ENCODE results near the gene PSTPIP1. TPM values are rescaled to one million over a fixed set of nuclear protein-coding genes. Genes with fewer than 3 reads are reported as not detected.
A peak's percentile ranks its signal among the peaks of the same experiment; 100 is the strongest.

PSTPIP1 gene
- total RNA-seq, 1 experiment from 2014 or later, result not detected

DNA sequence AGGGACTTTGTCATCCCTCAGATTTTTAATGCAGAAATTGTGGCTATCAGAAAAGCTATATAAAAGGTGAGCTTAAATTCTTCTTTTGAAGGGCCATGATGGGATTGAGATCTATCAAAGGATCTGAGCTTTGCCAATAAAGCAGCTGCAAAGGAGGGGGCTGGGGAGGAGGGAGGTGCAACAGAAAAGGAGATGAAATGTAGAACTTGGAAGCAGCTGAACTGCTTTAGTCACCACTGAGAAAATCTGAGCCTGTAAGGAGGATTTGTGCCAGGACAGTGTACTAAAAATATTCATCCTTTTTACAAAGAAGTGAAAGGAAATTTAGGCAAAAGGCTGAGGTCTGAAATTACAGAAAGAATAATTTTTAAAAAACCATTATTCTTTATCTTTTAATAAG, 65.6 kb downstream of the PSTPIP1 start:
- Histone ChIP-seq H4K20me1 (ENCODE audit: low read length) (peaks cover 3% of the 10 kb centered on the region; the same call in 1 of the 2 replicates), H3K4me1 (ENCODE audit: insufficient read depth, low read length) (peaks cover 47% of the 10 kb centered on the region), H3K4me3 (ENCODE audit: low read length) (no peak overlapping the region), H3K9ac (ENCODE audit: low read length) (no peak overlapping the region), H3K9me2 (replicated peaks; ENCODE audit: low read length) (no peaks in the 10 kb centered on the region), H3K27ac (ENCODE audit: low read length) (no peak overlapping the region), H3K27me3 (ENCODE audit: low read length) (no peaks in the 10 kb centered on the region), H3K4me2 (ENCODE audit: low read length) (no peak overlapping the region), H3F3A (ENCODE audit: low read length, unreplicated experiment) (peaks cover 10% of the 10 kb centered on the region), H3K9me3 (ENCODE audit: low read length) (no peaks in the 10 kb centered on the region), H2AFZ (ENCODE audit: low read length) (no peak overlapping the region), H3K79me2 (ENCODE audit: low read length) (peaks cover 78% of the 10 kb centered on the region), H3K36me3 (ENCODE audit: low read depth, low read length) (0 out of 2 replicates have a peak, but pooled peaks cover under 1% of the 10 kb centered on the region)
- DNase-seq (no peak), ATAC-seq (no peak)
- intact Hi-C loops (cut with micrococcal nuclease), result loop anchor here (10.0 kb wide), 1 partner anchor 354 kb away; no protein-coding TSS in a partner anchor
- no TSS peak for BruUV-seq (replicated peaks)
- CTCF ChIA-PET, result no interaction called here
- TF ChIP-seq EZH2phosphoT487 (IDR thresholded peaks at IDR 0.05; ENCODE audit: borderline replicate concordance, low read length) (no peak), EZH2 (IDR thresholded peaks at IDR 0.05; ENCODE audit: low read length, unreplicated experiment) (no peak)
- TF ChIP-seq, protein P1, sequence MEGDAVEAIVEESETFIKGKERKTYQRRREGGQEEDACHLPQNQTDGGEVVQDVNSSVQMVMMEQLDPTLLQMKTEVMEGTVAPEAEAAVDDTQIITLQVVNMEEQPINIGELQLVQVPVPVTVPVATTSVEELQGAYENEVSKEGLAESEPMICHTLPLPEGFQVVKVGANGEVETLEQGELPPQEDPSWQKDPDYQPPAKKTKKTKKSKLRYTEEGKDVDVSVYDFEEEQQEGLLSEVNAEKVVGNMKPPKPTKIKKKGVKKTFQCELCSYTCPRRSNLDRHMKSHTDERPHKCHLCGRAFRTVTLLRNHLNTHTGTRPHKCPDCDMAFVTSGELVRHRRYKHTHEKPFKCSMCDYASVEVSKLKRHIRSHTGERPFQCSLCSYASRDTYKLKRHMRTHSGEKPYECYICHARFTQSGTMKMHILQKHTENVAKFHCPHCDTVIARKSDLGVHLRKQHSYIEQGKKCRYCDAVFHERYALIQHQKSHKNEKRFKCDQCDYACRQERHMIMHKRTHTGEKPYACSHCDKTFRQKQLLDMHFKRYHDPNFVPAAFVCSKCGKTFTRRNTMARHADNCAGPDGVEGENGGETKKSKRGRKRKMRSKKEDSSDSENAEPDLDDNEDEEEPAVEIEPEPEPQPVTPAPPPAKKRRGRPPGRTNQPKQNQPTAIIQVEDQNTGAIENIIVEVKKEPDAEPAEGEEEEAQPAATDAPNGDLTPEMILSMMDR (conservative IDR thresholded peaks at IDR 0.05; ENCODE audit: low read depth, low read length), result no peak
- POLR2A ChIA-PET (ENCODE audit: unreplicated experiment), result interaction anchor here (0.6 kb wide), 1 partner anchor 11 kb away, joined by 4 read pairs; the partner anchor contains the start of gene TSPAN3

DNA sequence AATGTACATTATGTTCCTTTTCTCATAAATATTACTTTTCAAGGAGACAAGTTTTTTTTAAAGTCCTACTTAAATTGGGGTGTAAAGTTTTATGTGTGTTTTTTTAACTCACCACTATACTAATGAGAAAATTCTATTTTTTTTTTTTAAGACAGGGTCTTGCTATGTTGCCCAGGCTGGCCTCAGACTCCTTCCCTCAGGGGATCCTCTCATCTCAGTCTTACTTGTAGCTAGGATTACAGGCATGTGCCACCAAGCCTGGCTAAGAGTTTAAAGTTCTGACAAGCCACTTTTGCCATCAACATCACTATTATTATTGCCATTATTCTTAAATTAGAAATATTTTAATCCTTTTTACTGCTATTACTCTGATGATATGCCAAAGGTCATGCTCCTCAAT, 68.3 kb downstream of the PSTPIP1 start:
- TF ChIP-seq, protein P1 (conservative IDR thresholded peaks at IDR 0.05; ENCODE audit: low read depth, low read length), result no peak
- TF ChIP-seq EZH2 (IDR thresholded peaks at IDR 0.05; ENCODE audit: low read length, unreplicated experiment) (no peak), EZH2phosphoT487 (IDR thresholded peaks at IDR 0.05; ENCODE audit: borderline replicate concordance, low read length) (no peak)
- intact Hi-C loops (cut with micrococcal nuclease), result loop anchor here (10.0 kb wide), 1 partner anchor 352 kb away; no protein-coding TSS in a partner anchor
- no peak overlapping the region for H3K4me3 ChIP-seq (ENCODE audit: low read length)
- no peaks in the 10 kb centered on the region for H3K36me3 ChIP-seq (ENCODE audit: low read depth, low read length)
- peaks cover 66% of the 10 kb centered on the region for H3K4me1 ChIP-seq (ENCODE audit: insufficient read depth, low read length)
- peak overlapping the region; percentile 91 for H3K27ac ChIP-seq (ENCODE audit: low read length)
- DNase-seq (no peak), ATAC-seq (no peak)
- peaks cover 10% of the 10 kb centered on the region for H3F3A ChIP-seq (ENCODE audit: low read length, unreplicated experiment)
- peaks cover 82% of the 10 kb centered on the region for H3K79me2 ChIP-seq (ENCODE audit: low read length)
- H3K9me3 ChIP-seq (ENCODE audit: low read length), result no peaks in the 10 kb centered on the region
- no TSS peak for BruUV-seq (replicated peaks)
- ChIA-PET POLR2A (ENCODE audit: unreplicated experiment) (no interaction called here), CTCF (no interaction called here)
- 0 out of 2 replicates have a peak overlapping the region, but pooled peaks have one; percentile 38 for H3K9ac ChIP-seq (ENCODE audit: low read length)
- peak overlapping the region; percentile 85 for H3K4me2 ChIP-seq (ENCODE audit: low read length)
- no peak overlapping the region for H2AFZ ChIP-seq (ENCODE audit: low read length)
- no peaks in the 10 kb centered on the region for H3K9me2 ChIP-seq (replicated peaks; ENCODE audit: low read length)
- H4K20me1 ChIP-seq (ENCODE audit: low read length), result peaks cover 3% of the 10 kb centered on the region; the same call in 1 of the 2 replicates
- H3K27me3 ChIP-seq (ENCODE audit: low read length), result no peaks in the 10 kb centered on the region

DNA sequence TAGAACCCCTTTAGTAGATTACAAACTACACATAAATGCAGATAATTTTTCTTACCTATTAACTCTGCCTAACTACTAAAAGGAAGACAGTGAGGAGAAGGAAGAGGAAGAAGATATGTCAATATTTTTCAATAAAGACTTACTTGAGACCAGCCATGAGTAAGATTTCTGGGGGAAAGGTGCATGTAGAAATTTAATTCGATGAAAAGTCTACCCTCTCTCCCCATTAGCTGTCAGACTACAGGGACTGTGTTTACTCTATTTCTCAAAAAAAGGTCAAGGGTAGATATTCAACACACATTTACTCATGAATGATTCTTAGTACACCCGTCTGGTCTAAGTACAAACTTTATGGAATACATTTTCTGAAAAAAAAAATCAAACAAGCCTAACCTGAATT, 69.1 kb downstream of the PSTPIP1 start:
- Histone ChIP-seq H2AFZ (ENCODE audit: low read length) (no peak overlapping the region), H3K9ac (ENCODE audit: low read length) (peak overlapping the region; percentile 38), H3K9me2 (replicated peaks; ENCODE audit: low read length) (no peaks in the 10 kb centered on the region), H3K79me2 (ENCODE audit: low read length) (peaks cover 85% of the 10 kb centered on the region), H3K4me1 (ENCODE audit: insufficient read depth, low read length) (peaks cover 74% of the 10 kb centered on the region), H3K4me3 (ENCODE audit: low read length) (peak overlapping the region; percentile 48), H3K27me3 (ENCODE audit: low read length) (no peaks in the 10 kb centered on the region), H3K27ac (ENCODE audit: low read length) (peak overlapping the region; percentile 91), H3K4me2 (ENCODE audit: low read length) (peak overlapping the region; percentile 85), H3K9me3 (ENCODE audit: low read length) (no peaks in the 10 kb centered on the region), H3K36me3 (ENCODE audit: low read depth, low read length) (no peaks in the 10 kb centered on the region), H4K20me1 (ENCODE audit: low read length) (peaks cover 3% of the 10 kb centered on the region; the same call in 1 of the 2 replicates), H3F3A (ENCODE audit: low read length, unreplicated experiment) (peaks cover 10% of the 10 kb centered on the region)
- TF ChIP-seq EZH2phosphoT487 (IDR thresholded peaks at IDR 0.05; ENCODE audit: borderline replicate concordance, low read length) (no peak), EZH2 (IDR thresholded peaks at IDR 0.05; ENCODE audit: low read length, unreplicated experiment) (no peak)
- TF ChIP-seq, protein P1 (conservative IDR thresholded peaks at IDR 0.05; ENCODE audit: low read depth, low read length), result no peak
- BruUV-seq (replicated peaks), result TSS peak; percentile 1
- no peak for ATAC-seq
- intact Hi-C loops (cut with micrococcal nuclease), result loop anchor here (10.0 kb wide), 1 partner anchor 351 kb away; no protein-coding TSS in a partner anchor
- POLR2A ChIA-PET (ENCODE audit: unreplicated experiment), result no interaction called here
- DNase-seq, result peak; percentile 65
- CTCF ChIA-PET, result interaction anchor here (0.6 kb wide), 1 partner anchor 505 kb away, joined by 3 read pairs; no protein-coding TSS in a partner anchor
